ENCODE data around the gene WDR36. TPM values are rescaled to one million over a fixed set of nuclear protein-coding genes. Genes with fewer than 3 reads are reported as not detected.

WDR36 gene
- total and polyA plus RNA-seq, 2 of the 8 experiments (the other 6 are each of a cell fraction or from before 2014, with no cell fraction given), result 9.3 to 41.8 TPM

DNA sequence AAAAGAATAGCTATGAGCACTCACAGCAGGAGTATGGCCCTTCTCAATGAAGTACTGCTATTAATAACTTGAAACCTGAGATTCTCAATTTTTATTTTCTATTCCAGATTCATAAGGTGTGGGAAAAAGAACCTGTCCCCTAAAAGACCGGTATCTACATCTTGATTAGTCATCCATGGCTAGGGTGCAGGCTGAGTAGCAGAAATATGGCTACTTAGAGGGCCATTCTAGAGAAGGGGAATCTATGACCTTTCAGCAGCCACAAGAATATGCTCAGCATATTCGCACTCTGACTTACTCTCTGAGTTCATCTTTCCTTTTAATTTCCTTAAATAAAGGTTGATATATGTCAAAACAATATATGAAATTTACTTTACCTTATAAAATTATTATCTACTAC, 27.7 kb downstream of the WDR36 start:
- no peaks in the 10 kb centered on the region for H4K20me1 ChIP-seq (replicated peaks in 1 of 2; ENCODE audit: control insufficient read depth in 1 of 2, insufficient read depth in 2 of 2, low read length in 2 of 2)
- H3K9me3 ChIP-seq (ENCODE audit: insufficient read depth in 2 of 2, low read depth in 1 of 2, low read length in 1 of 2), result no peaks in the 10 kb centered on the region
- no peak overlapping the region for H3K23ac ChIP-seq (ENCODE audit: insufficient read length)
- no peak for FAIRE-seq
- H3K14ac ChIP-seq (ENCODE audit: insufficient read length), result no peak overlapping the region
- H4K8ac ChIP-seq (ENCODE audit: extremely low read depth, insufficient read depth, low read length), result no peak overlapping the region
- no peak overlapping the region for H4K5ac ChIP-seq (ENCODE audit: insufficient read length, low read depth, low read length)
- no peak overlapping the region for H2BK120ac ChIP-seq (replicated peaks; ENCODE audit: low read depth, low read length)
- CTCF ChIA-PET (ENCODE audit: partially characterized antibody), result no interaction called here
- H3K4me1 ChIP-seq (replicated peaks in 1 of 4; ENCODE audit: control insufficient read depth in 3 of 4, insufficient read depth in 4 of 4, low read length in 3 of 4), result peaks cover 0 to 15% (median 2%) of the 10 kb centered on the region in 4 experiments; a peak in 3 of 7 replicates
- H2AFZ ChIP-seq (ENCODE audit: low read length), result no peak overlapping the region
- no peak overlapping the region for H2BK5ac ChIP-seq (ENCODE audit: low read depth, low read length)
- 93% methylated on average over 2 of the region's 2 CpGs; no CpG with 5 or more reads in 1 of the 2 experiments for WGBS, 2 experiments (ENCODE audit: extremely low coverage in 1 of 2, insufficient coverage in 1 of 2, insufficient read length in 1 of 2, insufficient replicate concordance in 2 of 2, low coverage in 1 of 2, low lambda C conversion rate in 2 of 2, missing lambda C conversion rate in 1 of 2)
- H2AK5ac ChIP-seq (ENCODE audit: low read depth, low read length), result no peak overlapping the region
- DNase-seq (ENCODE audit: low read depth in 1 of 2, low spot score in 2 of 2), result no peak
- peaks cover 0 to 4% of the 10 kb centered on the region in 2 experiments; a peak in 1 of 4 replicates for H3K79me2 ChIP-seq (ENCODE audit: control insufficient read depth in 1 of 2, insufficient read depth in 2 of 2, low read length in 2 of 2)
- no peak overlapping the region for H2BK12ac ChIP-seq (ENCODE audit: low read depth, low read length)
- no peak overlapping the region for H3K18ac ChIP-seq (ENCODE audit: extremely low read depth, low read length)
- no peaks in the 10 kb centered on the region for H3K79me1 ChIP-seq (ENCODE audit: low read depth, low read length)
- H4K91ac ChIP-seq (replicated peaks; ENCODE audit: insufficient read length, low read length), result no peak overlapping the region
- POLR2A ChIA-PET (ENCODE audit: partially characterized antibody), result no interaction called here
- peaks cover 0 to 58% (median 18%) of the 10 kb centered on the region in 4 experiments; a peak in 6 of 8 replicates for H3K36me3 ChIP-seq (ENCODE audit: control insufficient read depth in 2 of 4, insufficient read depth in 4 of 4, low read length in 3 of 4)
- no peak overlapping the region for H3K27ac ChIP-seq (ENCODE audit: low read depth, low read length)
- H2BK20ac ChIP-seq (ENCODE audit: low read length), result no peak overlapping the region
- H3K4me2 ChIP-seq (ENCODE audit: insufficient read depth in 1 of 2, low read depth in 2 of 2, low read length in 2 of 2), result no peak overlapping the region
- H3K4ac ChIP-seq (replicated peaks; ENCODE audit: insufficient read length, low read depth, low read length), result no peak overlapping the region
- H3K56ac ChIP-seq (replicated peaks; ENCODE audit: insufficient read length, low read depth, low read length), result no peak overlapping the region
- no peaks in the 10 kb centered on the region for H3K23me2 ChIP-seq (ENCODE audit: low read depth, low read length)
- no peaks in the 10 kb centered on the region for H3K27me3 ChIP-seq (replicated peaks in 1 of 4; ENCODE audit: control insufficient read depth in 3 of 4, extremely low read depth in 1 of 4, insufficient read depth in 3 of 4, low read length in 3 of 4)
- no peak overlapping the region for H3K9ac ChIP-seq (replicated peaks in 1 of 4; ENCODE audit: extremely low read depth in 1 of 4, low read depth in 3 of 4, low read length in 3 of 4)
- no peak for TF ChIP-seq RXRA (IDR thresholded peaks at IDR 0.05; ENCODE audit: insufficient read depth, low read depth, low read length)
- TF ChIP-seq SIX5 (IDR thresholded peaks at IDR 0.05; ENCODE audit: low read depth, low read length), result no peak
- TF ChIP-seq SP2 (IDR thresholded peaks at IDR 0.05; ENCODE audit: low read length), result no peak
- TF ChIP-seq YY1 (IDR thresholded peaks at IDR 0.05; ENCODE audit: low read depth, low read length), result no peak
- no peak for TF ChIP-seq CREB1 (IDR thresholded peaks at IDR 0.05)
- TF ChIP-seq RAD21 (IDR thresholded peaks at IDR 0.05 in 1 of 2, conservative IDR thresholded peaks at IDR 0.05 in 1 of 2; ENCODE audit: low read depth in 2 of 2, low read length in 2 of 2), result no peak
- TF ChIP-seq TBP (IDR thresholded peaks at IDR 0.05; ENCODE audit: low read depth, low read length), result no peak
- no peak for TF ChIP-seq SUZ12 (IDR thresholded peaks at IDR 0.05; ENCODE audit: low read length)
- no peak for TF ChIP-seq POU5F1 (IDR thresholded peaks at IDR 0.05; ENCODE audit: low read depth, low read length)
- no peak for TF ChIP-seq GTF2F1 (IDR thresholded peaks at IDR 0.05; ENCODE audit: borderline replicate concordance, low read depth, low read length)
- TF ChIP-seq JUN (IDR thresholded peaks at IDR 0.05; ENCODE audit: low read depth, low read length), result no peak
- TF ChIP-seq, protein P1, sequence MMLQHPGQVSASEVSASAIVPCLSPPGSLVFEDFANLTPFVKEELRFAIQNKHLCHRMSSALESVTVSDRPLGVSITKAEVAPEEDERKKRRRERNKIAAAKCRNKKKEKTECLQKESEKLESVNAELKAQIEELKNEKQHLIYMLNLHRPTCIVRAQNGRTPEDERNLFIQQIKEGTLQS (IDR thresholded peaks at IDR 0.05; ENCODE audit: insufficient read depth, low read depth, low read length), result no peak
- no peak for TF ChIP-seq ASH2L (IDR thresholded peaks at IDR 0.05; ENCODE audit: low read length)
- TF ChIP-seq POLR2AphosphoS5 (IDR thresholded peaks at IDR 0.05; ENCODE audit: low read depth, low read length), result no peak
- no peak for TF ChIP-seq FOSL1 (IDR thresholded peaks at IDR 0.05; ENCODE audit: insufficient read depth, low read depth, low read length)
- no peak overlapping the region for H2BK15ac ChIP-seq (ENCODE audit: low read length)
- no peak overlapping the region for H3K4me3 ChIP-seq (ENCODE audit: extremely low read depth in 1 of 4, insufficient read depth in 2 of 4, low read depth in 3 of 4, low read length in 4 of 4)
